Left lung (tissue), 14 donors: ENCODE data around the gene PYGO1. TPM values are rescaled to one million over a fixed set of nuclear protein-coding genes. Genes with fewer than 3 reads are reported as not detected.

ENCODE experiments used
- ATAC-seq: fragments of 200-7000 bp; cut with Tn5 transposase; one replicate; pipeline ENCODE4 v1.9.1; 2020; ENCODE audit warnings: moderate library complexity
- DNase-seq, 4 donors: peaks; one replicate each; pipeline ENCODE4 v3.0.0-alpha.2; 2013 to 2020
- H3K27ac ChIP-seq, 2 donors: fragments of 200-600 bp; sonication (generic) in 1 of 2; one replicate each; pipeline versions ENCODE4 v1.5.0 to v1.8.0; 2020 to 2021
- H3K27me3 ChIP-seq, 2 donors: fragments of 200-600 bp; sonication (generic) in 1 of 2; one replicate each; pipeline versions ENCODE4 v1.5.0 to v1.8.0; 2020 to 2021
- H3K36me3 ChIP-seq, 2 donors: fragments of 200-600 bp; sonication (generic) in 1 of 2; one replicate each; pipeline versions ENCODE4 v1.5.0 to v1.8.0; 2020 to 2021
- H3K4me1 ChIP-seq, 2 donors: fragments of 200-600 bp; one replicate each; pipeline ENCODE4 v1.8.0; 2021
- H3K4me3 ChIP-seq, 2 donors: fragments of 200-600 bp; sonication (generic) in 1 of 2; one replicate each; pipeline versions ENCODE4 v1.5.0 to v1.8.0; 2020 to 2021; ENCODE audit warnings: mild to moderate bottlenecking in 1 of 2
- H3K9me3 ChIP-seq, 2 donors: fragments of 200-600 bp; sonication (generic) in 1 of 2; one replicate each; pipeline versions ENCODE4 v1.5.0 to v1.8.0; 2020 to 2021
- CTCF ChIP-seq, 2 donors: fragments of 200-600 bp; sonication (generic) in 1 of 2; IDR thresholded peaks; one replicate each; pipeline versions ENCODE4 v1.5.0 to v1.8.0; 2021; ENCODE audit warnings: antibody characterized with exemption in 2 of 2
- intact Hi-C, 2 donors: fragments of 100-400 bp; cut with DNase I; formaldehyde crosslinking; loops; one replicate each; pipeline versions ENCODE4 v1.11.2 to v1.14.2; 2022
- long read RNA-seq, 12 donors: library from polyadenylated mRNA in 2 of 12; unstranded in 2 of 12; transcript quantifications; one replicate each; pipeline ENCODE4 v2.0.0 and lab custom pipeline, GENCODE V29; 2019 to 2026
- polyA plus RNA-seq, 6 donors: library from polyadenylated mRNA; unstranded; fragments of 120-200 nt; gene quantifications; one replicate each; pipeline ENCODE4 v1.2.1, GENCODE V29; 2013; ENCODE audit not compliant: insufficient read length in 6 of 6
- total RNA-seq, 2 donors: library from RNA; stranded (reverse); fragmentation: NEBNext Ultra II Directional; extraction: Animal tissue kit (Norgen Biotek cat#: 25700); gene quantifications; one replicate each; pipeline ENCODE4 v1.2.1, GENCODE V29; 2021
- donor health status: DM: no; HTN: yes; CAD: no.
- donor health status: DM: no; HTN: no; CAD: no.

Gene PYGO1
- total RNA-seq (10 to 100 TPM; 10.4 to 16.7 TPM), polyA plus RNA-seq (10 to 100 TPM; 17.8 to 22.3 (median 19.8) TPM)
- long read RNA-seq, donor 1, full-length matches to known transcripts = 8 of 8 reads
- long read RNA-seq, donor 1, partial matches to known transcripts = 0 of 8 reads
- long read RNA-seq, donor 1, other reads (novel, unspliced or antisense) = 0 of 8 reads
- long read RNA-seq, donor 2, full-length matches to known transcripts = 10 of 10 reads
- long read RNA-seq, donor 2, partial matches to known transcripts = 0 of 10 reads
- long read RNA-seq, donor 2, other reads (novel, unspliced or antisense) = 0 of 10 reads
- long read RNA-seq, donor 3, partial matches to known transcripts = 0 of 3 reads
- long read RNA-seq, donor 3, other reads (novel, unspliced or antisense) = 0 of 3 reads
- long read RNA-seq, donor 4, full-length matches to known transcripts = 1 of 1 reads
- long read RNA-seq, donor 4, partial matches to known transcripts = 0 of 1 reads
- long read RNA-seq, donor 4, other reads (novel, unspliced or antisense) = 0 of 1 reads
- long read RNA-seq, donor 5, partial matches to known transcripts = 0 of 3 reads
- long read RNA-seq, donor 5, other reads (novel, unspliced or antisense) = 0 of 3 reads
- long read RNA-seq, donor 6, full-length matches to known transcripts = 6 of 6 reads
- long read RNA-seq, donor 6, partial matches to known transcripts = 0 of 6 reads
- long read RNA-seq, donor 6, other reads (novel, unspliced or antisense) = 0 of 6 reads
- long read RNA-seq, donor 7, partial matches to known transcripts = 0 of 3 reads
- long read RNA-seq, donor 7, other reads (novel, unspliced or antisense) = 0 of 3 reads
- long read RNA-seq, donor 8, partial matches to known transcripts = 0 of 4 reads
- long read RNA-seq, donor 8, other reads (novel, unspliced or antisense) = 0 of 4 reads
- long read RNA-seq, donor 9 = 0 reads
- long read RNA-seq, donor 10 = 0 reads
- long read RNA-seq, donor 11 = 0 reads
- long read RNA-seq, donor 12, partial matches to known transcripts = 0 of 2 reads
- long read RNA-seq, donor 12, other reads (novel, unspliced or antisense) = 0 of 2 reads

- TF ChIP-seq CTCF (IDR thresholded peaks at IDR 0.05) = no peak
- ATAC-seq = peak; percentile 87
- Histone ChIP-seq H3K27me3 (peaks cover 5 to 77% of the 10 kb centered on the region in 2 donors), H3K9me3 (no peaks in the 10 kb centered on the region), H3K36me3 (no peaks in the 10 kb centered on the region), H3K4me1 (peaks cover 5 to 9% of the 10 kb centered on the region in 2 donors), H3K4me3 (peak within 1 kb of the TSS; percentile 43 to 55), H3K27ac (peak within 1 kb of the TSS; percentile 69 to 86)
- intact Hi-C loops = no loop called here
- peak; percentile 68 to 88 (median 79) for DNase-seq
Observed at GRCh38 chr15:55588070-55588814, at the start of gene PYGO1. Gene PYGO1 (minus strand): TSS chr15:55588345. CDS start chr15:55587883, 462 bp downstream.

GRCh38 chr15:55637086-55637485 lies 48.9 kb upstream of the PYGO1 start:
- ATAC-seq (no peak), DNase-seq (no peak)
- Histone ChIP-seq H3K27ac (no peak overlapping the region), H3K4me1 (no peaks in the 10 kb centered on the region), H3K9me3 (no peaks in the 10 kb centered on the region), H3K27me3 (no peaks in the 10 kb centered on the region), H3K36me3 (no peaks in the 10 kb centered on the region), H3K4me3 (no peak overlapping the region)
- TF ChIP-seq CTCF (IDR thresholded peaks at IDR 0.05) = no peak
- intact Hi-C loops = no loop called here

GRCh38 chr15:55633731-55634130 lies 45.6 kb upstream of the PYGO1 start:
- no peak overlapping the region for H3K27ac ChIP-seq
- no peak for ATAC-seq
- no peak for DNase-seq
- no peaks in the 10 kb centered on the region for H3K9me3 ChIP-seq
- TF ChIP-seq CTCF (IDR thresholded peaks at IDR 0.05) = no peak
- H3K4me1 ChIP-seq = no peaks in the 10 kb centered on the region
- H3K4me3 ChIP-seq = no peak overlapping the region
- no peaks in the 10 kb centered on the region for H3K36me3 ChIP-seq
- intact Hi-C loops = no loop called here
- no peaks in the 10 kb centered on the region for H3K27me3 ChIP-seq

- Histone ChIP-seq H3K27ac (no peak overlapping the region), H3K9me3 (no peaks in the 10 kb centered on the region), H3K27me3 (no peaks in the 10 kb centered on the region), H3K36me3 (no peaks in the 10 kb centered on the region), H3K4me3 (no peak overlapping the region), H3K4me1 (no peaks in the 10 kb centered on the region)
- intact Hi-C loops = no loop called here
- TF ChIP-seq CTCF (IDR thresholded peaks at IDR 0.05) = no peak
- no peak for DNase-seq
- no peak for ATAC-seq
Observed at GRCh38 chr15:55632434-55632833, 44.3 kb upstream of the PYGO1 start.
